Hepatocyte (in vitro differentiated cells): ENCODE results near the gene DISC1.

ENCODE experiments used
- EZH2 ChIP-seq: fragments of 200-600 bp; sonication (generic); IDR thresholded peaks from 2 replicates; pipeline ENCODE4 v1.6.1; 2016; ENCODE audit warnings: antibody characterized with exemption, mild to moderate bottlenecking, borderline replicate concordance
- EZH2phosphoT487 ChIP-seq: fragments of 200-600 bp; sonication (generic); IDR thresholded peaks from one replicate; pipeline ENCODE4 v1.6.1; 2018; ENCODE audit warnings: antibody characterized with exemption, mild to moderate bottlenecking, low read depth, moderate library complexity; ENCODE audit not compliant: unreplicated experiment, severe bottlenecking
- TF ChIP-seq, protein P1 (sequence below): fragments of 200-600 bp; sonication (generic); IDR thresholded peaks from 2 replicates; pipeline ENCODE4 v1.5.1; 2016; ENCODE audit warnings: antibody characterized with exemption, mild to moderate bottlenecking; ENCODE audit not compliant: poor library complexity

DNA sequence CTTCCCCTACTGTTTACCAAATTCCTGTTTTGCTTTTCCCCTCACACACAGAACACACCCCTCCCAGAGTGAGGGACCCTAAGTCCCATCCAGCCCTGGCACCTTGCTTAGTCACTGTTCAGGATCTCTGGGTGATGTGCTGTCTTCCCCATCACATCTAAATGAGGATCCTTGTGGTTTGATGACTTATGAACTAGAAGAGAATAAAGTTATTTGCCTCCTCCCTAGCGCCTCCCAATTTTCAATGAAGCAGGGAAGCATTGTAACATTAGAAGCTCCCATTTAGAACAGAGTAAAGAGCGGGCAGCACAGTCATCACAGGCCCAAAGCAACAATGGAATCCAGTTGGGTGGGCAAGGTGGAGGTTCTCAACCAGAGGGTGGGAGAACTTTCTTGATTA is 27.0 kb downstream of the DISC1 start:
- TF ChIP-seq, protein P1, sequence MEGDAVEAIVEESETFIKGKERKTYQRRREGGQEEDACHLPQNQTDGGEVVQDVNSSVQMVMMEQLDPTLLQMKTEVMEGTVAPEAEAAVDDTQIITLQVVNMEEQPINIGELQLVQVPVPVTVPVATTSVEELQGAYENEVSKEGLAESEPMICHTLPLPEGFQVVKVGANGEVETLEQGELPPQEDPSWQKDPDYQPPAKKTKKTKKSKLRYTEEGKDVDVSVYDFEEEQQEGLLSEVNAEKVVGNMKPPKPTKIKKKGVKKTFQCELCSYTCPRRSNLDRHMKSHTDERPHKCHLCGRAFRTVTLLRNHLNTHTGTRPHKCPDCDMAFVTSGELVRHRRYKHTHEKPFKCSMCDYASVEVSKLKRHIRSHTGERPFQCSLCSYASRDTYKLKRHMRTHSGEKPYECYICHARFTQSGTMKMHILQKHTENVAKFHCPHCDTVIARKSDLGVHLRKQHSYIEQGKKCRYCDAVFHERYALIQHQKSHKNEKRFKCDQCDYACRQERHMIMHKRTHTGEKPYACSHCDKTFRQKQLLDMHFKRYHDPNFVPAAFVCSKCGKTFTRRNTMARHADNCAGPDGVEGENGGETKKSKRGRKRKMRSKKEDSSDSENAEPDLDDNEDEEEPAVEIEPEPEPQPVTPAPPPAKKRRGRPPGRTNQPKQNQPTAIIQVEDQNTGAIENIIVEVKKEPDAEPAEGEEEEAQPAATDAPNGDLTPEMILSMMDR = no peak
- TF ChIP-seq EZH2phosphoT487 (no peak), EZH2 (no peak)
